Osteoblast (primary cell): ENCODE results near the gene ITGB2. TPM values are rescaled to one million over a fixed set of nuclear protein-coding genes. Genes with fewer than 3 reads are reported as not detected.

Source experiments
- DNase-seq: peaks from one replicate; pipeline ENCODE4 v3.0.0; 2011; ENCODE audit warnings: low spot score, mixed read lengths; ENCODE audit not compliant: insufficient read length; ENCODE audit errors: missing footprints
- H2AFZ ChIP-seq: 2 replicates; pipeline ENCODE4 v1.6.0; 2011; ENCODE audit warnings: mild to moderate bottlenecking, low read length
- H3K27ac ChIP-seq: 2 replicates; pipeline ENCODE4 v1.5.1; 2011; ENCODE audit warnings: mild to moderate bottlenecking, low read depth, low read length, moderate library complexity
- H3K27me3 ChIP-seq: 2 replicates; pipeline ENCODE4 v1.6.0; 2012; ENCODE audit warnings: mild to moderate bottlenecking, control low read depth, inconsistent platforms, low read length, moderate library complexity; ENCODE audit not compliant: insufficient read depth
- H3K36me3 ChIP-seq: 2 replicates; pipeline ENCODE4 v1.5.1; 2011; ENCODE audit warnings: mild to moderate bottlenecking, low read length, control low read depth, moderate library complexity; ENCODE audit not compliant: insufficient read depth
- H3K4me1 ChIP-seq: 2 replicates; pipeline ENCODE4 v1.5.1; 2011; ENCODE audit warnings: mild to moderate bottlenecking, low read length, control low read depth, moderate library complexity; ENCODE audit not compliant: insufficient read depth
- H3K4me2 ChIP-seq: 2 replicates; pipeline ENCODE4 v1.6.0; 2011; ENCODE audit warnings: mild to moderate bottlenecking, low read length; ENCODE audit not compliant: insufficient read depth
- H3K4me3 ChIP-seq: fragments of 200-600 bp; sonication (generic); 3 replicates; pipeline ENCODE4 v1.5.1; 2012; ENCODE audit warnings: mild to moderate bottlenecking, low read length, inconsistent platforms; ENCODE audit not compliant: insufficient read depth
- H3K79me2 ChIP-seq: 2 replicates; pipeline ENCODE4 v1.6.0; 2012; ENCODE audit warnings: mild to moderate bottlenecking, low read length, control low read depth, inconsistent platforms; ENCODE audit not compliant: insufficient read depth
- H3K9me3 ChIP-seq: 2 replicates; pipeline ENCODE4 v1.5.1; 2011; ENCODE audit warnings: low read depth, low read length, control low read depth
- H4K20me1 ChIP-seq: 2 replicates; pipeline ENCODE4 v1.6.0; 2012; ENCODE audit warnings: mild to moderate bottlenecking, low read length, control low read depth; ENCODE audit not compliant: insufficient read depth
- CTCF ChIP-seq: IDR thresholded peaks from 2 replicates; pipeline ENCODE4 v1.5.1; 2011; ENCODE audit warnings: mild to moderate bottlenecking, low read depth, low read length, moderate library complexity; ENCODE audit errors: extremely low read depth
- total RNA-seq: library from RNA; depleted of rRNA; stranded (reverse); fragments of >200 nt; gene quantifications from 2 replicates; pipeline ENCODE4 v1.2.3, GENCODE V29; 2012

The ITGB2 gene
- total RNA-seq, 1 donor = 15.2 TPM

- no peak for TF ChIP-seq CTCF
- Histone ChIP-seq H3K36me3 (peaks cover 19% of the 10 kb centered on the region), H4K20me1 (peaks cover 47% of the 10 kb centered on the region), H3K27me3 (no peaks in the 10 kb centered on the region), H3K27ac (no peak overlapping the region), H3K4me1 (peaks cover 23% of the 10 kb centered on the region), H3K79me2 (peaks cover 62% of the 10 kb centered on the region), H2AFZ (no peak overlapping the region), H3K9me3 (no peaks in the 10 kb centered on the region), H3K4me2 (no peak overlapping the region), H3K4me3 (no peak overlapping the region)
- no peak for DNase-seq
These were observed 36.5 kb upstream of the ITGB2 start for GRCh38 chr21:44957047-44957831.

DNA sequence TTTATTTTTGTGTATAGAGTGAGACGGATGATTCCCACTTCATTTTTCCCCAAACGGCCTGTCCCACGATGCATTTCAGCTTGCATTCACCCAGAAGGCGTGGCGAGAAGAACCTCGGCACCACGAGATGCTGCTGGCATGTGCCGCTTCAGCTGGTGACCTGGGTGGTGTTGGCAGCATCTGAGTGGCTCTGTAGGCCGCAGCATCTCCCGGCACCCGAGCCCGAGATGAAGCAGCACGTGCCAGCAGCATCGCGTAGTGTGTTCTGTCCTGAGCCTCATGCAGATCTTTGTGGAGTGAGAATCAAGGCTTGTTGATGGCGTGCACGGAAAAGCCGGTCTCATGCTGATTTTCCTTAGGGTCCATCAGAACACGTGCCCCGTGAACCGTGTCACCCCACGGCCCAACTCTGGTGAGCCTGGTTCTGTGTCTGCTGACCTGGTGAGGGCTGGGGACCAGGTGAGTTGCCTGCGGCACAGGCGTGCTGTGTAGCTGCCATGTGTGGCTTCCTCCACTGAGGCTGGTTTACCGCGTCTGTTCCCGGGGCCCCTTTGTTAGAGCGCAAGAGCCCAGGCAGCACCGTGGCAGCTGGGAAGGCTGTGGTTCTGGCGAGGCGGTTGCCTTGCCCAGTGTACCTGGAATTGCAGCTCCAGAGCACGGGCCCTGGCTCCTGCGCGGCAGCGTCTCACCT lies 35.8 kb upstream of the ITGB2 start:
- Histone ChIP-seq H3K36me3 (peaks cover 20% of the 10 kb centered on the region), H3K4me1 (peaks cover 16% of the 10 kb centered on the region), H4K20me1 (peaks cover 47% of the 10 kb centered on the region), H3K27me3 (no peaks in the 10 kb centered on the region), H3K4me3 (no peak overlapping the region), H2AFZ (no peak overlapping the region), H3K9me3 (no peaks in the 10 kb centered on the region), H3K27ac (no peak overlapping the region), H3K79me2 (peaks cover 66% of the 10 kb centered on the region), H3K4me2 (no peak overlapping the region)
- no peak for DNase-seq
- no peak for TF ChIP-seq CTCF

GRCh38 chr21:44955798-44956175 lies 35.1 kb upstream of the ITGB2 start:
- peaks cover 15% of the 10 kb centered on the region for H3K4me1 ChIP-seq
- no peak overlapping the region for H2AFZ ChIP-seq
- no peaks in the 10 kb centered on the region for H3K9me3 ChIP-seq
- no peak for TF ChIP-seq CTCF
- no peaks in the 10 kb centered on the region for H3K27me3 ChIP-seq
- DNase-seq = no peak
- peaks cover 71% of the 10 kb centered on the region for H3K79me2 ChIP-seq
- no peak overlapping the region for H3K4me3 ChIP-seq
- H3K36me3 ChIP-seq = peaks cover 18% of the 10 kb centered on the region
- H4K20me1 ChIP-seq = peaks cover 52% of the 10 kb centered on the region
- H3K27ac ChIP-seq = no peak overlapping the region
- no peak overlapping the region for H3K4me2 ChIP-seq

- Histone ChIP-seq H2AFZ (no peak overlapping the region), H3K9me3 (no peaks in the 10 kb centered on the region), H4K20me1 (peaks cover 57% of the 10 kb centered on the region), H3K4me2 (no peak overlapping the region), H3K4me1 (peaks cover 15% of the 10 kb centered on the region), H3K79me2 (peaks cover 73% of the 10 kb centered on the region), H3K27me3 (no peaks in the 10 kb centered on the region), H3K4me3 (no peak overlapping the region), H3K27ac (no peak overlapping the region), H3K36me3 (peaks cover 14% of the 10 kb centered on the region)
- TF ChIP-seq CTCF = no peak
- no peak for DNase-seq
These were observed 34.6 kb upstream of the ITGB2 start for GRCh38 chr21:44955141-44955797.
